NCI-H1092 (cell line): ENCODE data around the gene CYP4F11.
"Not testable (repeated sequence)": the region's sequence is repeated elsewhere in the genome, so short reads cannot be mapped to it uniquely, and the experiment has no call there.

Experiments
- DNase-seq: peaks from one replicate; lab custom pipeline; 2025; lab: John Stamatoyannopoulos, UW

Gene CYP4F11

GRCh38 chr19:15923702-15924101 is 10.6 kb downstream of the CYP4F11 start:
- DNase-seq = no peak

GRCh38 chr19:15922021-15922420 is 12.3 kb downstream of the CYP4F11 start:
- no peak for DNase-seq

DNA sequence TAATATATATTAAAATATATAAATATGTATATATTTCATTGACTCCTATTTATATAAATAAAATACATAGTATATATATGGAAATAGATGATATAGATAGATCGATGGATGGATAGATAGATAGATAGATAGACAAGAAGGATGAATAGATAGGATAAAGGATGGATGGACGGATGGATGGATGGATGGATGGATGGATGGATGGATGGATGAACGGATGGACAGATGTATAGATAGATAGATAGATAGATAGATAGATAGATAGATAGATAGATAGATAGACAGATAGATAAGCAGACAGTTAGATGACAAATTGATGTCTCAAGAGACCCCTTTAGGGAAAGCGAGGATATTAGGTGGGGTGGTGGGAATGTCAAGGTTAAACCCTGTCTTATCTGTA is 15.1 kb downstream of the CYP4F11 start:
- DNase-seq = no peak

- no peak for DNase-seq
Measured at GRCh38 chr19:15915109-15915508, 19.2 kb downstream of the CYP4F11 start.

DNA sequence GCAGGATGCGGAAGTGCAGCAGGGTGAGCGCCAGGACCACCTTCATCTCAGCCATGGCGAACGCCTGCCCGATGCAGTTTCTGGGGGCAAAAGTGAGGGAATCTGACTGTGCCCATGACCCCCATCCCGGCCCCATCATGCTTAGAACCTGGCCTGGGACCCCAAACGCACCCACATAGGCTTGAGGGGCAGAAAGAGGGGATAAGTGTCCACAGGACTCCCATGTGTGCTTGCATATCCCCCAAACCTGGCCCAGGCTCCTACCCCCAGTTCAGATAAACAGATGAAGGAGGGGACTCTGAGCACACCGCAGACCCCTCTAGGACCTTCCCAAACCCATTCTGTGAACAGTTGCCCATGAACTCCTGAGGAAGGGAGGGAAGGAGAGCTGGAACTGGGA is 20.5 kb downstream of the CYP4F11 start:
- DNase-seq = no peak

DNA sequence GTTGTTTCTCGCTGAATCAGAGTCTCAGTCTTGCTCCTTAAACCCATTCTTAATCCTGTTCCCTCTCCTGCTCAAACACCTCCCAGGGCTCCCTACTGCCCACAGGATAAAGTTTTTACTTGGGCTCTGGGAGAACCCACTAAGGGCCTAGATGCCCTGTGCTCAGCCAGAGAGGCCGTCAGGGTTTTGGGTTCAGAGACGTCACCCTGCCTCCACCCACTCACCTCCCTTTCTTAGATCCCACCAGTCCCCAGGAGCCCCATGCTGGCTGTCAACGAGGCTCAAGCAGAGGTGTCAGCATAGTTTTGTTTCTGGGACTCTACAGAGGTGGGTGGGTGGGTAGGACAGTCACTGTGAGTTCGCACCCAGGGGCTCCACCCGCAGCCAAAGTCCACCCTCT is 20.9 kb downstream of the CYP4F11 start:
- no peak for DNase-seq

DNA sequence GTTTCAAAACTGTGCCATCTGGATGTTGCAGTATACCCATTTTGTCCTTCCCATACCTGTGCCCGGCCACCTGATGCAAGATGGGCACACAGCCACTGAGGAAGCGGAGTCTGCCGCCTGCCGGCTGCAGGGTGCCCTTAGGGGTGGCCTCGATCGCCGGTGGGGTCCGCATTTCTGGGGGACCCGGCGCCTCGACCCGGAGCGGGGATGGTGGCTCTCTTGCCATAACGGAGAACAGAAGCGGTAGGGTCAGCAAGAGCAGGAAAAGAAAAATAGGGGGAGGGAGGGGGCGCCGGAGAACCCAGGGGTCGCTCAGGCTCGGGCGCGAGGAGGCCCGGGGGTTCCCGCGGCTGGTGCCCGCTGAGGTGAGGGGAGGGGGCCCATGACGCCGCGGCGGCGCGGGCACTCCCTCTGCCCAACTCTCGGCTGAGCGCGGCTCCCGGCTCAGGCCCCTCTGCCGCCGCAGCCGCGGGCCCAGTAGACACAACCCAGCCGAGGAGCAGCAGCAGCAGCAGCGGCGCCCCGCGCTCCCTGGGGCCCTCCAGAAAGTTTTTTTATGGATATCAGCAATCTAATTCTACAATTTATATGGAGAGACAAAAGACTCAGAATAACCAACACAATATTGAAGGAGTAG is 22.6 kb downstream of the CYP4F11 start:
- DNase-seq = no peak

DNA sequence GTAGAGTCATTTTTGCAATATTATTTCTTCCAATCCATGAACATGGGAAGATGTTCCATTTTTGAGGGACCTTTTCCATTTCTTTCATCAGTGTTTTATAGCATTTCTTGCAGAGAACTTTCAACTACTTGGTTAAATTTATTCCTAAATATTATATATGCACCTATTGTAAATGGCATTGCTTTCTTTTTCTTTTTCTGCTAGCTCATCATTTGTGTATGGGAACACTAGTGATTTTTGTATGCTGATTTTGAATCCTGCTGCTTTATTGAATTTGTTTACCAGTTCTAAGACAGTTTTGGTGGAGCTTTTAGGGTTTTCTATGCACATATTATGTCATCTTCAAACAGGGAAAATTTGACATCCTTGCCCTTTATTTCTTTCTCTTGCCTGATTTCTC is 29.3 kb downstream of the CYP4F11 start:
- no peak for DNase-seq

GRCh38 chr19:15902898-15903297 is 31.4 kb downstream of the CYP4F11 start:
- not testable (repeated sequence) for DNase-seq

DNA sequence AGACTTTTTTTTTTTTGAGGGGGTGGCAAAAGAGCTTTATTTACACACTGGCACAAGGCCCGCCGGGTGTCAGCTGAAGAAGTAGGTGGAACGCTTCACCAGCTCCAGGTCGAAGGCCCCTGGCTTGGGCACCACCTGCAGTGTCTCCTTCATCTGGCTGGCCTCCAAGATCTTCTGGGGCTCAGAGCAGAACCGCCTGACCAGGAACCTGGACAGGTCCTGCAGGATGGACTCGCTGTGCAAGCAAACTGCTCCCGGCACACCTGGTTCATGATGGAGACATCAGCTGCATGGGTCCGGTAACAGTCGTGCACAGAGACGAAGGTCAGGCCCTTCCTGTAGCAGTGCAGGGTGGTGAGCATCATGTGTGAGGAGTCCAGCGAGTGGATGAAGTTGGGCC is 32.1 kb downstream of the CYP4F11 start:
- no peak for DNase-seq

- no peak for DNase-seq
Measured at GRCh38 chr19:15900504-15900903, 33.8 kb downstream of the CYP4F11 start.

DNA sequence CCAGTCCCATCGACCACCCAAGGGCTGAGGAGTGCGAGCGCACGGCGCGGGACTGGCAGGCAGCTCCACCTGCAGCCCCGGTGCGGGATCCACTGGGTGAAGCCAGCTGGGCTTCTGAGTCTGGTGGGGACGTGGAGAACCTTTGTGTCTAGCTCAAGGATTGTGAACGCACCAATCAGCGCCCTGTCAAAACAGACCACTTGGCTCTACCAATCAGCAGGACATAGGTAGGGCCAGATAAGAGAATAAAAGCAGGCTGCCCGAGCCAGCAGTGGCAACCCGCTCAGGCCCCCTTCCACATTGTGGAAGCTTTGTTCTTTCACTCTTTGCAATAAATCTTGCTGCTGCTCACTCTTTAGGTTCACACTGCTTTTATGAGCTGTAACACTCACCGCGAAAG is 34.3 kb downstream of the CYP4F11 start:
- DNase-seq = not testable (repeated sequence)

- DNase-seq = not testable (repeated sequence)
Measured at GRCh38 chr19:15899561-15899960, 34.8 kb downstream of the CYP4F11 start.

GRCh38 chr19:15897738-15898276 is 36.5 kb downstream of the CYP4F11 start, which contains the start of gene CYP4F2:
TSS of gene CYP4F2 (minus strand) at chr19:15898074. CDS start at chr19:15897611, 463 bp downstream.
- no peak for DNase-seq

DNA sequence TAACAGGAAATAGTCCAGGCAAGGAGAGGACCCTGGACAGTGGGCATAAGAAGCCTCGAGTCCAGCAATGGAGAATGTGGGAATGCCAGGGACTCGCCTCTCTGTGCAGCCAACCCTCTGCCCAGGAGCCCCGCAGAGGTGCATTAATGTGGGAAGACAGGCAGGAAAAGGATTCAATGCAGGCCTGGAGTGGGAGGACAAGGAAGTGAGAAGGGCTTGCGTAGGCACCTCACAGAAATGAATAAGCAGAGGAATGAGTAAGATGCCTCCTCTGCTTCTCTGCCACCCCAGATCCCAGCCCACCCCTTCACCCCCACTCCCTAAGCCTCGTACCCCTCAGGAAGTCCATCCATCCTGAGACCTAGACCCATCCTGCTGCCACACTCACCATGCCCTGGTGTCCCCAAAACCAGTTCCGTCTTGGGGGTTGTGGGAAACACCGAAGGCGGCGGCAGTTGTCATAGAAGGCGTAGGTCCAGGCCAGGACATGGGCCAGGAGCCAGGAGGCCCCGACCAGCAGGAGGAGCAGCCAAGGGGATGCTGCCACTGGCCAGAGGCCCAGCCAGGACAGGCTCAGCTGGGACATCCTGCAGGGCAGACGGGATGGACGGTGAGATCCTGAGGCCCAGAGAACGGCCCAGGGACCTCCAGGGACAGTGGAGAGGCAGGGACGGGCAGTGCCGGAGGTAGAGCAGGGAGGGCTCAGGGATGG is 37.1 kb downstream of the CYP4F11 start:
- no peak for DNase-seq

DNA sequence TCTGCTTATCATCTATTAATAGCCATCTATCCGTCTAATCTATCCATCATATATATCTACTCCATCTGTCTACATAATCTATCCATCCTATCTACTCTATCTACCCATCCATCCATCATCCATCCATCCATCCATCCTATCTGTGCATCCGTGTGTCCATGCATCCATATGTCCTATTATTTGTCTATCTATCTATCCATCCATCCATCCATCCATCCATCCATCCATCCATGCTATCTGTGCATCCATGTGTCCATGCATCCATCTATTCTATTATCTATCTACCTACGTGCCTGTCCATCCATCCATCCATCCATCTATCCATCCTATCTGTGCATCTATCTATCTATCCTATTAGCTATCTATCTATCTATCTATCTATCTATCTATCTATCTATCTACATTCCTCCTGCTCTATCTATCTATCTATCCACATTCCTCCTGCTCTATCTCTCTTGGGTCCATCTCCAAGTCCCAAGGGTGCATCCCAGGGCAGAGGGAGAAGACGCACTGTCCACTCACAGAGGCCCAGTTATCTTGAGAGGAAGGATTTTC is 38.4 kb downstream of the CYP4F11 start:
- DNase-seq = no peak

GRCh38 chr19:15894359-15894758 is 40.0 kb downstream of the CYP4F11 start:
- DNase-seq = no peak

DNA sequence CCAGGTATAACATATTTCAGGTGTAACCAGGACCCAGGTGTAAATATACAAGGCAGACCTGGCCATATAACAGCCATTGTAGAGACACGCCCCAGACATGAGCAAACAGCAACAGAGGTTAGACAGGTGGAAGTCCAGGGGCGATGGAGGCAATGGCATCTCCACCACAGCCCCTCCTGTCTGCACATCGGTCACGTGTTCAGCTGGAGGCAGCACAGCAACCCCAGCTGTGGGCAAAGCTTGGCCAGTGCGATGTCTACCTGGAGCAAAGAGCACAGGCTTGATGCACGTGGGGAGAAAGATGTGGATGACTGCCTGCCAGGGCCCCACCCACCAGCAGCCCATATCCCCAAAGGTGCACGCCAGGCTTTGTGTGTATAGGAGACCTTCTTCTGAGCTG is 40.9 kb downstream of the CYP4F11 start:
- DNase-seq = no peak

DNA sequence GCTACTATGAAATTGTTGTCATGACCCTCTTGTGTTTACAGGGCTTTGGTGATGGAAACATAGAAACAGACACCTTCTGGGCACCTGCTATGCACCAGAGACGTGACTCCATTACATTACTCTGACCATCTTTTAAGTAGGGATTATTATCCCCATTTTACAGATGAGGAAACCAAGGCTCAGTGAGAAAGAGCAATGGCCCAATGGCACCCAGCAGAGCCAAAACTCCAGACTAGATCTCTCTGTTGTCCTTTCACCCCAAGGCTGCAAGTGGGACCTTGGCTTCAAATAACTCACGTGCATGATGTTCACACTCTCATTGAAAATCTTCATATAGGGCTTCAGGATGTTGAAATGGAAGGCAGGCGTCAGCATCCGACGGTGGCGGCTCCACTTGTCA is 42.3 kb downstream of the CYP4F11 start:
- no peak for DNase-seq

- DNase-seq = no peak
Measured at GRCh38 chr19:15891434-15891833, 42.9 kb downstream of the CYP4F11 start.

GRCh38 chr19:15889339-15889738 is 45.0 kb downstream of the CYP4F11 start:
- DNase-seq = not testable (repeated sequence)

- DNase-seq = no peak
Measured at GRCh38 chr19:15885919-15886318, 48.4 kb downstream of the CYP4F11 start.

GRCh38 chr19:15885167-15885566 is 49.2 kb downstream of the CYP4F11 start:
- DNase-seq = no peak
